Karpas-422 (cell line): ENCODE measurements around the gene ITPK1. TPM values are rescaled to one million over a fixed set of nuclear protein-coding genes. Genes with fewer than 3 reads are reported as not detected.

Source experiments
- DNase-seq: peaks from one replicate; pipeline ENCODE4 v3.0.0-alpha.2; 2015
- H2AFZ ChIP-seq: fragments of 200-600 bp; sonication (generic); 2 replicates; pipeline ENCODE4 v1.6.1; 2014; ENCODE audit warnings: antibody characterized with exemption, low read length, mixed read lengths
- H3K27ac ChIP-seq: fragments of 200-600 bp; sonication (generic); 2 replicates; pipeline ENCODE4 v1.5.1; 2014; ENCODE audit warnings: mild to moderate bottlenecking, low read length, moderate library complexity
- H3K27me3 ChIP-seq: fragments of 200-600 bp; sonication (generic); 2 replicates; pipeline ENCODE4 v1.6.1; 2014; ENCODE audit warnings: low read length, mixed read lengths
- H3K36me3 ChIP-seq: fragments of 200-600 bp; sonication (generic); 2 replicates; pipeline ENCODE4 v1.6.1; 2014; ENCODE audit warnings: low read length, mixed read lengths; ENCODE audit not compliant: insufficient read depth
- H3K4me1 ChIP-seq: fragments of 200-600 bp; sonication (generic); 2 replicates; pipeline ENCODE4 v1.6.1; 2014; ENCODE audit warnings: mild to moderate bottlenecking, low read length, mixed read lengths
- H3K4me2 ChIP-seq: fragments of 200-600 bp; sonication (generic); 2 replicates; pipeline ENCODE4 v1.6.1; 2014; ENCODE audit warnings: low read length, low read depth, mild to moderate bottlenecking; ENCODE audit not compliant: poor library complexity, severe bottlenecking
- H3K4me3 ChIP-seq: fragments of 200-600 bp; sonication (generic); 2 replicates; pipeline ENCODE4 v1.5.1; 2014; ENCODE audit warnings: mild to moderate bottlenecking, antibody characterized with exemption, low read length, mixed read lengths
- H3K79me2 ChIP-seq: fragments of 200-600 bp; sonication (generic); 2 replicates; pipeline ENCODE4 v1.6.1; 2014; ENCODE audit warnings: mild to moderate bottlenecking, low read length, mixed read lengths
- H3K9ac ChIP-seq: fragments of 200-600 bp; sonication (generic); 2 replicates; pipeline ENCODE4 v1.6.0; 2014; ENCODE audit warnings: low read length
- H3K9me2 ChIP-seq: fragments of 200-600 bp; sonication (generic), shearing (Covaris generic); replicated peaks from 2 replicates; pipeline ENCODE4 v1.6.0; 2014; ENCODE audit warnings: mild to moderate bottlenecking, low read length, moderate library complexity; ENCODE audit not compliant: insufficient read depth
- H3K9me3 ChIP-seq: fragments of 300-700, 200-600 bp; sonication (generic); 2 replicates; pipeline ENCODE4 v1.6.1; 2014; ENCODE audit warnings: low read length, mixed read lengths
- H4K20me1 ChIP-seq: fragments of 200-600 bp; sonication (generic); 2 replicates; pipeline ENCODE4 v1.6.1; 2014; ENCODE audit warnings: mild to moderate bottlenecking, antibody characterized with exemption, low read length, low read depth; ENCODE audit not compliant: insufficient read depth
- total RNA-seq: library from RNA; depleted of rRNA; stranded (reverse); fragments of >200 nt; shearing (Covaris generic); gene quantifications from 2 replicates; pipeline ENCODE4 v1.2.3, GENCODE V29; 2014; ENCODE audit warnings: low replicate concordance

Gene ITPK1
- total RNA-seq, 1 experiment from 2014 or later = 6.3 TPM

- Histone ChIP-seq H3K4me2 (no peak overlapping the region), H3K9ac (no peak overlapping the region), H3K79me2 (no peaks in the 10 kb centered on the region), H4K20me1 (peaks cover 22% of the 10 kb centered on the region; the same call in 1 of the 2 replicates), H3K9me3 (no peaks in the 10 kb centered on the region), H3K27me3 (no peaks in the 10 kb centered on the region), H3K9me2 (no peaks in the 10 kb centered on the region), H3K36me3 (no peaks in the 10 kb centered on the region), H3K27ac (no peak overlapping the region), H2AFZ (no peak overlapping the region), H3K4me3 (no peak overlapping the region), H3K4me1 (no peaks in the 10 kb centered on the region)
- no peak for DNase-seq
Observed at GRCh38 chr14:93048843-93049242, 66.9 kb downstream of the ITPK1 start.

GRCh38 chr14:93047661-93048060 lies 68.1 kb downstream of the ITPK1 start:
- Histone ChIP-seq H3K9ac (no peak overlapping the region), H2AFZ (no peak overlapping the region), H3K27ac (no peak overlapping the region), H3K4me1 (no peaks in the 10 kb centered on the region), H3K79me2 (no peaks in the 10 kb centered on the region), H3K36me3 (no peaks in the 10 kb centered on the region), H3K9me2 (no peaks in the 10 kb centered on the region), H3K4me3 (no peak overlapping the region), H3K27me3 (no peaks in the 10 kb centered on the region), H3K9me3 (no peaks in the 10 kb centered on the region), H4K20me1 (peaks cover 28% of the 10 kb centered on the region; the same call in 1 of the 2 replicates), H3K4me2 (no peak overlapping the region)
- DNase-seq = no peak

- Histone ChIP-seq H3K4me2 (no peak overlapping the region), H3K9me3 (no peaks in the 10 kb centered on the region), H3K4me3 (no peak overlapping the region), H3K27me3 (no peaks in the 10 kb centered on the region), H3K9ac (no peak overlapping the region), H2AFZ (no peak overlapping the region), H3K9me2 (no peaks in the 10 kb centered on the region), H3K27ac (no peak overlapping the region), H3K79me2 (no peaks in the 10 kb centered on the region), H3K4me1 (no peaks in the 10 kb centered on the region), H3K36me3 (no peaks in the 10 kb centered on the region), H4K20me1 (peaks cover 28% of the 10 kb centered on the region; the same call in 1 of the 2 replicates)
- no peak for DNase-seq
Observed at GRCh38 chr14:93047157-93047556, 68.6 kb downstream of the ITPK1 start.

- no peak for DNase-seq
- no peaks in the 10 kb centered on the region for H3K36me3 ChIP-seq
- H3K9me2 ChIP-seq = no peaks in the 10 kb centered on the region
- no peaks in the 10 kb centered on the region for H3K9me3 ChIP-seq
- H3K79me2 ChIP-seq = no peaks in the 10 kb centered on the region
- no peak overlapping the region for H3K4me2 ChIP-seq
- no peaks in the 10 kb centered on the region for H3K27me3 ChIP-seq
- H3K27ac ChIP-seq = no peak overlapping the region
- H3K4me1 ChIP-seq = no peaks in the 10 kb centered on the region
- H3K9ac ChIP-seq = no peak overlapping the region
- H4K20me1 ChIP-seq = peaks cover 28% of the 10 kb centered on the region; the same call in 1 of the 2 replicates
- H2AFZ ChIP-seq = no peak overlapping the region
- H3K4me3 ChIP-seq = no peak overlapping the region
Observed at GRCh38 chr14:93046705-93047050, 69.0 kb downstream of the ITPK1 start.

- Histone ChIP-seq H3K27ac (no peak overlapping the region), H3K4me3 (no peak overlapping the region), H3K9ac (no peak overlapping the region), H3K27me3 (no peaks in the 10 kb centered on the region), H4K20me1 (peaks cover 30% of the 10 kb centered on the region; the same call in 1 of the 2 replicates), H2AFZ (no peak overlapping the region), H3K36me3 (no peaks in the 10 kb centered on the region), H3K4me1 (no peaks in the 10 kb centered on the region), H3K9me3 (no peaks in the 10 kb centered on the region), H3K9me2 (no peaks in the 10 kb centered on the region), H3K4me2 (no peak overlapping the region), H3K79me2 (no peaks in the 10 kb centered on the region)
- DNase-seq = no peak
Observed at GRCh38 chr14:93045965-93046704, 69.6 kb downstream of the ITPK1 start.

- no peak overlapping the region for H3K4me3 ChIP-seq
- DNase-seq = no peak
- H3K9me3 ChIP-seq = no peaks in the 10 kb centered on the region
- H3K79me2 ChIP-seq = no peaks in the 10 kb centered on the region
- H3K4me2 ChIP-seq = no peak overlapping the region
- no peaks in the 10 kb centered on the region for H3K4me1 ChIP-seq
- no peak overlapping the region for H3K27ac ChIP-seq
- H3K36me3 ChIP-seq = no peaks in the 10 kb centered on the region
- H3K9me2 ChIP-seq = no peaks in the 10 kb centered on the region
- H4K20me1 ChIP-seq = peaks cover 31% of the 10 kb centered on the region; the same call in 1 of the 2 replicates
- no peak overlapping the region for H2AFZ ChIP-seq
- H3K27me3 ChIP-seq = no peaks in the 10 kb centered on the region
- H3K9ac ChIP-seq = no peak overlapping the region
Observed at GRCh38 chr14:93045211-93045674, 70.5 kb downstream of the ITPK1 start.

- no peaks in the 10 kb centered on the region for H3K9me2 ChIP-seq
- no peaks in the 10 kb centered on the region for H3K9me3 ChIP-seq
- H3K36me3 ChIP-seq = no peaks in the 10 kb centered on the region
- no peaks in the 10 kb centered on the region for H3K79me2 ChIP-seq
- no peaks in the 10 kb centered on the region for H3K27me3 ChIP-seq
- no peak overlapping the region for H3K4me2 ChIP-seq
- H3K9ac ChIP-seq = no peak overlapping the region
- no peaks in the 10 kb centered on the region for H3K4me1 ChIP-seq
- peaks cover 34% of the 10 kb centered on the region; the same call in 1 of the 2 replicates for H4K20me1 ChIP-seq
- H2AFZ ChIP-seq = no peak overlapping the region
- no peak overlapping the region for H3K4me3 ChIP-seq
- DNase-seq = no peak
- H3K27ac ChIP-seq = no peak overlapping the region
Observed at GRCh38 chr14:93044556-93044955, 71.2 kb downstream of the ITPK1 start.

GRCh38 chr14:93044121-93044520 lies 71.6 kb downstream of the ITPK1 start:
- Histone ChIP-seq H3K4me3 (no peak overlapping the region), H3K9ac (no peak overlapping the region), H3K9me3 (no peaks in the 10 kb centered on the region), H3K79me2 (no peaks in the 10 kb centered on the region), H3K36me3 (no peaks in the 10 kb centered on the region), H3K27me3 (no peaks in the 10 kb centered on the region), H3K9me2 (no peaks in the 10 kb centered on the region), H3K4me2 (no peak overlapping the region), H3K27ac (no peak overlapping the region), H4K20me1 (peaks cover 37% of the 10 kb centered on the region; the same call in 1 of the 2 replicates), H3K4me1 (no peaks in the 10 kb centered on the region), H2AFZ (no peak overlapping the region)
- DNase-seq = no peak
